Embryonic facial prominence (tissue), 1 donor: ENCODE data around the gene ITPRIPL2.

Experiments
- DNase-seq: peaks from one replicate; pipeline ENCODE4 v3.0.0-alpha.2; 2016; ENCODE audit errors: extremely low spot score

Gene ITPRIPL2

GRCh38 chr16:19113577-19114358 lies at the start of gene ITPRIPL2:
TSS of gene ITPRIPL2 (plus strand) at chr16:19113964. CDS start at chr16:19114462, 498 bp downstream.
- peak; percentile 33 for DNase-seq

GRCh38 chr16:19066988-19067348 lies 46.8 kb upstream of the ITPRIPL2 start:
- no peak for DNase-seq

- peak; percentile 100 for DNase-seq
These were observed 46.2 kb upstream of the ITPRIPL2 start, which contains the start of gene COQ7 for GRCh38 chr16:19067349-19068236. TSS of gene COQ7 (plus strand) at chr16:19067614. CDS start at chr16:19067665, 51 bp downstream.

- no peak for DNase-seq
These were observed 45.4 kb upstream of the ITPRIPL2 start for GRCh38 chr16:19068237-19068815.

- no peak for DNase-seq
These were observed 41.7 kb upstream of the ITPRIPL2 start for GRCh38 chr16:19071811-19072777.

GRCh38 chr16:19073344-19073743 lies 40.4 kb upstream of the ITPRIPL2 start:
- DNase-seq = no peak

- no peak for DNase-seq
These were observed 39.9 kb upstream of the ITPRIPL2 start for GRCh38 chr16:19073863-19074262.

GRCh38 chr16:19075511-19075910 lies 38.3 kb upstream of the ITPRIPL2 start:
- no peak for DNase-seq

- no peak for DNase-seq
These were observed 35.9 kb upstream of the ITPRIPL2 start for GRCh38 chr16:19077879-19078278.

GRCh38 chr16:19083670-19084069 lies 30.1 kb upstream of the ITPRIPL2 start:
- DNase-seq = no peak

- DNase-seq = no peak
These were observed 29.6 kb upstream of the ITPRIPL2 start for GRCh38 chr16:19084139-19084538.

GRCh38 chr16:19084879-19085278 lies 28.9 kb upstream of the ITPRIPL2 start:
- no peak for DNase-seq

- DNase-seq = no peak
These were observed 28.0 kb upstream of the ITPRIPL2 start for GRCh38 chr16:19085679-19086200.

- DNase-seq = peak; percentile 56
These were observed 27.2 kb upstream of the ITPRIPL2 start for GRCh38 chr16:19086322-19087199.

GRCh38 chr16:19088341-19088916 lies 25.3 kb upstream of the ITPRIPL2 start:
- no peak for DNase-seq

- no peak for DNase-seq
These were observed 24.3 kb upstream of the ITPRIPL2 start for GRCh38 chr16:19089410-19089955.

- no peak for DNase-seq
These were observed 22.8 kb upstream of the ITPRIPL2 start for GRCh38 chr16:19090916-19091315.

- DNase-seq = no peak
These were observed 20.9 kb upstream of the ITPRIPL2 start for GRCh38 chr16:19092653-19093410.
